ENCODE data around the gene LCN9. TPM values are rescaled to one million over a fixed set of nuclear protein-coding genes. Genes with fewer than 3 reads are reported as not detected.

LCN9 gene
- total and polyA plus RNA-seq, 7 experiments from 2014 or later: not detected

- DNase-seq (no peak), ATAC-seq (no peak)
- peaks cover 0 to 18% (median 0%) of the 10 kb centered on the region in 5 donors for H3K36me3 Mint-ChIP-seq
- CTCF ChIA-PET: no interaction called here
- no peak overlapping the region for H3K27ac ChIP-seq (ENCODE audit: low read depth, low read length)
- H3K27ac Mint-ChIP-seq: no peak overlapping the region
- POLR2A ChIA-PET: no interaction called here
- intact Hi-C loops (cut with micrococcal nuclease): no loop called here
- no peak overlapping the region for H3K4me3 ChIP-seq (ENCODE audit: low read length)
- no peak overlapping the region for H3K4me3 Mint-ChIP-seq
- no peaks in the 10 kb centered on the region for H3K27me3 ChIP-seq (ENCODE audit: control insufficient read depth in 2 of 2, insufficient read depth in 2 of 2, low read length in 2 of 2)
- no peaks in the 10 kb centered on the region for H3K4me1 ChIP-seq (ENCODE audit: control insufficient read depth in 2 of 2, insufficient read depth in 2 of 2, low read length in 2 of 2)
- H3K4me1 Mint-ChIP-seq: no peaks in the 10 kb centered on the region
- H3K9me3 Mint-ChIP-seq: peaks cover 23 to 75% (median 48%) of the 10 kb centered on the region in 11 donors
- peaks cover 0 to 40% (median 0%) of the 10 kb centered on the region in 3 experiments for H3K9me3 ChIP-seq (ENCODE audit: control insufficient read depth in 2 of 3, low read length in 3 of 3)
- no peaks in the 10 kb centered on the region for H3K36me3 ChIP-seq (ENCODE audit: control insufficient read depth in 2 of 3, insufficient read depth in 3 of 3, low read length in 3 of 3)
- peaks cover 0 to 25% (median 11%) of the 10 kb centered on the region in 5 donors for H3K27me3 Mint-ChIP-seq
Observed at GRCh38 chr9:135647884-135648283, 15.2 kb upstream of the LCN9 start.

GRCh38 chr9:135648494-135649410 lies 14.4 kb upstream of the LCN9 start:
- Mint-ChIP-seq H3K36me3 (peaks cover 0 to 18% (median 0%) of the 10 kb centered on the region in 5 donors), H3K9me3 (peaks cover 23 to 67% (median 42%) of the 10 kb centered on the region in 11 donors), H3K27ac (no peak overlapping the region), H3K4me3 (no peak overlapping the region), H3K27me3 (peaks cover 0 to 28% (median 11%) of the 10 kb centered on the region in 5 donors), H3K4me1 (no peaks in the 10 kb centered on the region)
- DNase-seq (no peak), ATAC-seq (no peak)
- ChIA-PET POLR2A (no interaction called here), CTCF (no interaction called here)
- H3K27me3 ChIP-seq (ENCODE audit: control insufficient read depth in 2 of 2, insufficient read depth in 2 of 2, low read length in 2 of 2): no peaks in the 10 kb centered on the region
- no peaks in the 10 kb centered on the region for H3K4me1 ChIP-seq (ENCODE audit: control insufficient read depth in 2 of 2, insufficient read depth in 2 of 2, low read length in 2 of 2)
- H3K36me3 ChIP-seq (ENCODE audit: control insufficient read depth in 2 of 3, insufficient read depth in 3 of 3, low read length in 3 of 3): no peaks in the 10 kb centered on the region
- H3K4me3 ChIP-seq (ENCODE audit: low read length): no peak overlapping the region
- H3K9me3 ChIP-seq (ENCODE audit: control insufficient read depth in 2 of 3, low read length in 3 of 3): peaks cover 0 to 40% (median 0%) of the 10 kb centered on the region in 3 experiments
- H3K27ac ChIP-seq (ENCODE audit: low read depth, low read length): no peak overlapping the region
- intact Hi-C loops (cut with micrococcal nuclease): no loop called here

- Mint-ChIP-seq H3K9me3 (peaks cover 21 to 59% (median 36%) of the 10 kb centered on the region in 11 donors), H3K4me3 (no peak overlapping the region), H3K27ac (no peak overlapping the region), H3K4me1 (no peaks in the 10 kb centered on the region), H3K36me3 (peaks cover 0 to 18% (median 0%) of the 10 kb centered on the region in 5 donors), H3K27me3 (peaks cover 0 to 35% (median 11%) of the 10 kb centered on the region in 5 donors)
- Histone ChIP-seq H3K27me3 (ENCODE audit: control insufficient read depth in 2 of 2, insufficient read depth in 2 of 2, low read length in 2 of 2) (no peaks in the 10 kb centered on the region), H3K36me3 (ENCODE audit: control insufficient read depth in 2 of 3, insufficient read depth in 3 of 3, low read length in 3 of 3) (no peaks in the 10 kb centered on the region), H3K9me3 (ENCODE audit: control insufficient read depth in 2 of 3, low read length in 3 of 3) (peaks cover 0 to 35% (median 0%) of the 10 kb centered on the region in 3 experiments), H3K4me3 (ENCODE audit: low read length) (no peak overlapping the region), H3K4me1 (ENCODE audit: control insufficient read depth in 2 of 2, insufficient read depth in 2 of 2, low read length in 2 of 2) (no peaks in the 10 kb centered on the region), H3K27ac (ENCODE audit: low read depth, low read length) (no peak overlapping the region)
- DNase-seq: no peak
- no peak for ATAC-seq
- ChIA-PET POLR2A (no interaction called here), CTCF (no interaction called here)
- intact Hi-C loops (cut with micrococcal nuclease): no loop called here
Observed at GRCh38 chr9:135649508-135649907, 13.6 kb upstream of the LCN9 start.

- H3K27ac ChIP-seq (ENCODE audit: low read depth, low read length): no peak overlapping the region
- H3K4me1 Mint-ChIP-seq: no peaks in the 10 kb centered on the region
- peaks cover 0 to 14% (median 0%) of the 10 kb centered on the region in 5 donors for H3K36me3 Mint-ChIP-seq
- ChIA-PET POLR2A (no interaction called here), CTCF (no interaction called here)
- H3K27me3 ChIP-seq (ENCODE audit: control insufficient read depth in 2 of 2, insufficient read depth in 2 of 2, low read length in 2 of 2): no peaks in the 10 kb centered on the region
- intact Hi-C loops (cut with micrococcal nuclease): no loop called here
- H3K27ac Mint-ChIP-seq: no peak overlapping the region
- no peak for ATAC-seq
- H3K4me3 Mint-ChIP-seq: no peak overlapping the region
- H3K4me1 ChIP-seq (ENCODE audit: control insufficient read depth in 2 of 2, insufficient read depth in 2 of 2, low read length in 2 of 2): no peaks in the 10 kb centered on the region
- H3K4me3 ChIP-seq (ENCODE audit: low read length): no peak overlapping the region
- DNase-seq: no peak
- no peaks in the 10 kb centered on the region for H3K36me3 ChIP-seq (ENCODE audit: control insufficient read depth in 2 of 3, insufficient read depth in 3 of 3, low read length in 3 of 3)
- peaks cover 12 to 50% (median 29%) of the 10 kb centered on the region in 11 donors for H3K9me3 Mint-ChIP-seq
- peaks cover 0 to 26% (median 0%) of the 10 kb centered on the region in 3 experiments for H3K9me3 ChIP-seq (ENCODE audit: control insufficient read depth in 2 of 3, low read length in 3 of 3)
- peaks cover 0 to 35% (median 16%) of the 10 kb centered on the region in 5 donors for H3K27me3 Mint-ChIP-seq
Observed at GRCh38 chr9:135650408-135650807, 12.7 kb upstream of the LCN9 start.

- Histone ChIP-seq H3K36me3 (ENCODE audit: control insufficient read depth in 2 of 3, insufficient read depth in 3 of 3, low read length in 3 of 3) (no peaks in the 10 kb centered on the region), H3K4me1 (ENCODE audit: control insufficient read depth in 2 of 2, insufficient read depth in 2 of 2, low read length in 2 of 2) (no peaks in the 10 kb centered on the region), H3K4me3 (ENCODE audit: low read length) (no peak overlapping the region), H3K27me3 (ENCODE audit: control insufficient read depth in 2 of 2, insufficient read depth in 2 of 2, low read length in 2 of 2) (no peaks in the 10 kb centered on the region), H3K27ac (ENCODE audit: low read depth, low read length) (no peak overlapping the region), H3K9me3 (ENCODE audit: control insufficient read depth in 2 of 3, low read length in 3 of 3) (no peaks in the 10 kb centered on the region)
- Mint-ChIP-seq H3K27ac (no peak overlapping the region), H3K9me3 (peaks cover 2 to 8% (median 2%) of the 10 kb centered on the region in 11 donors), H3K27me3 (peaks cover 0 to 40% (median 19%) of the 10 kb centered on the region in 5 donors), H3K4me3 (no peak overlapping the region), H3K36me3 (peaks cover 0 to 2% (median 0%) of the 10 kb centered on the region in 5 donors), H3K4me1 (no peaks in the 10 kb centered on the region)
- CTCF ChIA-PET: interaction anchor here (0.6 kb wide), 1 partner anchor 745 kb away, joined by 3 read pairs; no protein-coding TSS in a partner anchor
- POLR2A ChIA-PET: no interaction called here
- intact Hi-C loops (cut with micrococcal nuclease): no loop called here
- DNase-seq: no peak
- no peak for ATAC-seq
Observed at GRCh38 chr9:135655317-135655716, 7.8 kb upstream of the LCN9 start.

- H3K27ac ChIP-seq (ENCODE audit: low read depth, low read length): no peak overlapping the region
- no peaks in the 10 kb centered on the region for H3K36me3 ChIP-seq (ENCODE audit: control insufficient read depth in 2 of 3, insufficient read depth in 3 of 3, low read length in 3 of 3)
- ATAC-seq: no peak
- no peaks in the 10 kb centered on the region for H3K9me3 ChIP-seq (ENCODE audit: control insufficient read depth in 2 of 3, low read length in 3 of 3)
- no peaks in the 10 kb centered on the region for H3K36me3 Mint-ChIP-seq
- no peak overlapping the region for H3K4me3 Mint-ChIP-seq
- H3K4me1 ChIP-seq (ENCODE audit: control insufficient read depth in 2 of 2, insufficient read depth in 2 of 2, low read length in 2 of 2): no peaks in the 10 kb centered on the region
- ChIA-PET CTCF (no interaction called here), POLR2A (no interaction called here)
- H3K27ac Mint-ChIP-seq: no peak overlapping the region
- intact Hi-C loops (cut with micrococcal nuclease): no loop called here
- H3K4me3 ChIP-seq (ENCODE audit: low read length): no peak overlapping the region
- H3K27me3 ChIP-seq (ENCODE audit: control insufficient read depth in 2 of 2, insufficient read depth in 2 of 2, low read length in 2 of 2): no peaks in the 10 kb centered on the region
- DNase-seq: no peak
- peaks cover 0 to 2% (median 0%) of the 10 kb centered on the region in 11 donors for H3K9me3 Mint-ChIP-seq
- H3K27me3 Mint-ChIP-seq: peaks cover 0 to 26% (median 13%) of the 10 kb centered on the region in 5 donors
- H3K4me1 Mint-ChIP-seq: no peaks in the 10 kb centered on the region
Observed at GRCh38 chr9:135657416-135657815, 5.7 kb upstream of the LCN9 start.
